Hippocampal formation (tissue), 2 donors: ENCODE measurements around the gene KPTN.

Source experiments
- DNase-seq, 2 donors: peaks; one replicate each; lab custom pipeline; 2025; lab: John Stamatoyannopoulos, UW

The KPTN gene

DNA sequence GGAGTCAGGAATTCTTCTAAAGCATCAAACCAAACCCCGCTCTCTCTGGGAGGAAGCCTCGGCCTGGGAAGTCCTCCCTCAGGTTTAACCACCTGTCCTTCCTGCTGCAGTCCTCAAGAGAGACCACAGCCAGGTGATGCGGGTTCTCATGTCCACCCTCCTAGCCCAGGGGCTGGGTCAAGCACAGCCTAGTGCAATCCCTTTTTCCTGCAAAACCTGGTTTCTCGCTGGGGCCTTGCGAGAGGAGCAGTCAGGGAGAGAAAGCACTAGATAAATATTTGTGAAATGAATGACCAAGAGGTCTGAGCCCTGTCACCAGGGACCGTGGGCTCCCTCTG, 14.7 kb downstream of the KPTN start:
- DNase-seq, result no peak

DNA sequence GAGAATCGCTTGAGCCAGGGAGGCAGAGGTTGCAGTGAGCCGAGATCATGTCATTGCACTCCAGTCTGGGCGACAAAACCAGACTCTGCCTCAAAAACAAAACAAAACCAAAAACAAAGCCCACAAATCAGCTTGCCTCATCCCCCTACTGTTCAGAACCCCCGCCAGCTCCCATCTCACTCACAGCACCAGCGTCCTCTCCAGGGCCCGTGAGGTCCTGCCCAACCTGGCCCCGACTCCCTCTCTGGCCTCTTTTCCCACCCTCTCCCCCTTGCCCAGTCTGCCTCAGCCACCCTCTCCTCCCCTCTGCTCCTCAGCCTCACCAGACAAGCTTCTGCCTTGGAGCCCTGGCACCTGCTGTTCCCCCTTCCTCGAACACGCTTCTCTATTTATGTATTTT, 16.1 kb downstream of the KPTN start:
- DNase-seq, result no peak

DNA sequence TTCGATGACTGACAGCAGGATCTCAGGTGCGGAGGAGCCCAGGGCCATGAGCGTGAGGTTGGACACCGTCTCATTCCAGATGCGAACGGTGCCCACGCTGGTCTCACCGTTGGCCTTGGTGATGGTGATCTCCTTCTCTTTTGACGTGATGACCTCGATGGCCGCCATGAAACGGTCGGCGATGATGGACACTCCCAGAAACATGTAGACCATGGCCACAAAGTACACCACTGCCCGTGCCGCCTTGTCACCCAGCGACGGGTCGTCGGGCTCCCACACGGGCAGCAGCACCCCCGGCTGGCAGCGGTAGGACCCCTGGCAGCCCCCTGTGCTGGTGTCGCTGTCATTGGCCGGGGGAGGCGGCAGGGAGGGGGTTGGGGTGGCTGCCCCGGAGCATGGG, 18.1 kb downstream of the KPTN start:
- DNase-seq, result no peak

DNA sequence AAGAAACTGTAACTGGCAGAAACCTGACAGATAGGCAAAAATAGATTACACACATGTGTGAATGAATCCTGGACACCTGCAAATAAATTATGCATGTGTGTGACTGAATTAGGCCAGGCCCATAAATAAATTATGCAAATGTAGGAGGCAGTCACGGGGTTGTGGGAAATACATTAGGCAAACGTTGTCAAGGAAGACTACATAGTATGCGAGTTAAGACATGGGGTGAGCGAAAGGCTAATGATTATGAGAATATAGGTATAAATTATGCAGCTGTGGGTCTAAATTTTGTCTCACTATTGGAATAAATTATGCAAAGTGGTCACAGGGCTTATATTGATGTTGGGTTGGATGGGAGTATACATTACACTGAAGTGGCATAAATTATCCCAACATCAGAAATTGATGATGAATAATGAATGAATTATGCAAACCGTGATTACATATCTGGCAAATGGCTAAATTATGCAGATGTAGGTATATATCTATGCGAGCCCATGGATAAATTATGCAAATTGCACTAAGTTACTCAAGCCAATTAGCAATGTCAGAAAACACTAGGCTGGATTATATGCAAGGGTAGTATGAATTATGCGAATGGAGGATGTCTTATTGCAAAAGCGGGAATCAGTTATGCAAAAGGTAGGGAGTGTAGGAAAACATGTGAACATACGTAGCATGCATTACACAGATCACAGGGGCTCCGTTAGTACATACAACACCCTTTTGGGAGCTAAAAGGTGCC, 19.2 kb downstream of the KPTN start:
- peak in 1 of 2 donors; percentile 22 for DNase-seq

DNA sequence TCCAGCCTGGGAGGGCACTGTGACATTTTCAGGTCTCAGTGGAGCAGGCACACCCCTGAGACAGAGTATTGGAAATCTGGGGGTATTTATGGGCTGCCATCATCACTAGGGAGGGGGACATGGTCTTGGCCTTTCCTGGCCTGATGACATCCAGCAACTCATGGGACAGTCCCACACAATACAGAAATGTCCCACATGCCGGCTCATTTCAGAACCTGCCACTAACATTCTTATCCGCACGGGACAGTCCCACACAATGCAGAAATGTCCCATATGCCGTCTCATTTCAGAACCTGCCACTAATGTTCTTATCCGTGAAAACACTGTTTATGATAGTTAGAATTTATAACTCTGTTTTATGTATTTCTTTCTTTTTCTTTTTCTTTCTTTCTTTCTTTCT, 22.1 kb downstream of the KPTN start:
- no peak for DNase-seq

DNA sequence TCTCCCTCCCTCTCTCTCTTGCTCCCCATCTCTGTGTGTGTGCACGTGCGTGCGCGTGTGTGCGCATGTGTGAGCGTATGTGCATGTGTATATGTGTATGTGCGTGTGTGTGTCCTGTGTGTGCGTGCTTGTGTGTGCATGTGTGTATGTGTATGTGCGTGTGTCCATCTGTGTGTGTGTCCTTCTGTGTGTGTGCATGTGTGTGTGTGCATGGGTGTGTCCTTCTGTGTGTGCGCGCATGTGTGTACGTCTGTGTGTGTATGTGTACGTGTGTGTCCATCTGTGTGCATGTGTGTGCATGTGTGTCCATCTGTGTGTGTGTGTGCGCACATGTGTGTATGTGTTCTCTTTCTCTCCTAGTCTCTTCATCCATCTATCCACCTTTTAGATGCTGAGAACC, 24.5 kb downstream of the KPTN start:
- DNase-seq, result no peak

DNA sequence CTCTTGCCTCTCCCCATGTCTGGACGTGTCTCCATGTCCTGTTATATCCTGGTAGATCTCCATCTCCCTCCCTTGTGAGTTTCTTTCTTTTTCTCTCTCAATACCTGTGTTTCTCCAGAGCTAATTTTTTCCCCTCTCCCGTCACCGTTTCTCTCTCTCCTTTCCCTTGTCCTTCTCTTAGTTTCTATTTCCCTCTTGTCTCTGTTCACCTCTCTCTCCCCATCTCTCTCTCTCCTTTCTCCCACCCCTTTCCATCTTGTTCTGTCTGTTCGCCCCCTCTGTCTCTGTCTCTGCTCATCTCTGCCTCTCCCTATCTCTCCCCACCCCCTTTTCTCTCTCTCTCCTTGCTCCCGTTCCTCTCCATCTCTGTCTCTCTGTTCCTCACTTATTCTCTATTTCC, 25.3 kb downstream of the KPTN start:
- DNase-seq, result no peak

DNA sequence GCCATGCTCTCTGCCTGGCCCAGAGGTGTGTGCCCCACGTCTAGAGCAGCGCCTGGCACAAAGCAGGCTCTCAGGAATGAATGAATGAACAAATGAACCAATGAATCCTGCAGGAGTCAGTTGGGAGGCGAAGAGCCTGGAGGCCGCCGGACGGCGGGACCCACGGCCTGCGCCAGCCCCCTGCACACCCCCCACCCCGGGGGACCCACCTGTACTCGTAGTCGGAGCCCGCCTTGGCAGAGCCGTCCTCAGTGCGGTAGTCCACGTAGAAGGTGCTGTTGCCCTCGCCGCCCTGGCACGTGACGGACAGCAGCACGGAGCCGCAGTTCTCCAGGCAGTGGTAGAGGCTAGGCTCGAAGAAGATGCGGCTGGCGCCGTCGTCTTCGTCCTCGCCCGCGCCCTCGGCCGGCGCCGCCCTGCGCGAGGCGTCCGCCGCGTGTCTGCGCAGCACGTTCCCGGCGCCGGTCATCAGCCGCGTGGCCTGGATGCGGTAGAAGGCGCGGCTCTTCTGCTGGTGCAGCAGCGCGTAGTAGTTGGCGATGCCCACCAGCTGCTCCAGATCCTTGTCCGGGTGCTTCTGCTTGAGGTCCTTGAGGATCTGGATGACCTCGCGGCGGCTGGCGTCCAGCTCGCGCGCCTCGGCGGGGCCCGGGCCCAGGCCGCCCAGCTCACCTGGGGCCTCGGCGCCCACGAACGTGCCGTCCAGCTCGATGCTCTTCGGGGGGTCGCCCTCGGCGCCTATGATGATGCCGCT, 27.1 kb downstream of the KPTN start:
- no peak for DNase-seq

DNA sequence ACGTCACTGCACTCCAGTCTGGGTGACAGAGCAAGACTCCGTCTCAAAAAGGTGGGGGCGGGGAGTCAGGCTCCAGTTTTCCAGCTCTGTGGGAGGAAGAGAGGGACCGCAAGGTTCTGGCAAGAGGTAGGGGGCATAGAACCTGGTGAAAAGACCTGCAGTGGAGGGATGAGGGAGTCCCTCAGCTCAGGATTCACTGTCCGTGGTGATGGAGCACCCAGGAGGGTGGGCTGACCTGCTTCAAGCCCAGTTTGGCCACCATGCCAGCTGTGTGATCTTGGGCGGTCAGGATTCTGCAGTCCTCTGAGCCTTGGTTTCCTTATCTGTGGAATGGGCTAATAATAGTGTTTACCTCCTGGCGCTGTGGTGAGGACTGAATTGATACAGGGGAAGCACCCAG, 33.5 kb downstream of the KPTN start:
- no peak for DNase-seq

DNA sequence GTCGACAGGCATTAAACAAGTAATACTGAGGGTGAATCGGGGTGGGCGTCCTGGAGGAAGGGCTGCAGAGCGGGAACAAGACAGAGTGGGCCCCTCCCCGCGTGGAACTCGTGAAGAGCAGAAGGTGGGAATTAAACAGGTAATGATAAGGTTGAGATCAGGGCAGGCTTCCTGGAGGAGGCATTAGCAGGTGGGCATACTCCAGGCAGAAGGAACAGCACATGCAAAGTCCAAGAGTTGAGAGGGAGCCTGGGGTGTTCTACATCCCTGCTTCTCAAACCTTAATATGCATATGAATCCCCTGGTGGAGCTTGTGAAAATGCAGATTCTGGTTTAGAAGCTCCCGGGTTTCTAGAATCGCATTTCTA, 35.7 kb downstream of the KPTN start:
- DNase-seq, result no peak

DNA sequence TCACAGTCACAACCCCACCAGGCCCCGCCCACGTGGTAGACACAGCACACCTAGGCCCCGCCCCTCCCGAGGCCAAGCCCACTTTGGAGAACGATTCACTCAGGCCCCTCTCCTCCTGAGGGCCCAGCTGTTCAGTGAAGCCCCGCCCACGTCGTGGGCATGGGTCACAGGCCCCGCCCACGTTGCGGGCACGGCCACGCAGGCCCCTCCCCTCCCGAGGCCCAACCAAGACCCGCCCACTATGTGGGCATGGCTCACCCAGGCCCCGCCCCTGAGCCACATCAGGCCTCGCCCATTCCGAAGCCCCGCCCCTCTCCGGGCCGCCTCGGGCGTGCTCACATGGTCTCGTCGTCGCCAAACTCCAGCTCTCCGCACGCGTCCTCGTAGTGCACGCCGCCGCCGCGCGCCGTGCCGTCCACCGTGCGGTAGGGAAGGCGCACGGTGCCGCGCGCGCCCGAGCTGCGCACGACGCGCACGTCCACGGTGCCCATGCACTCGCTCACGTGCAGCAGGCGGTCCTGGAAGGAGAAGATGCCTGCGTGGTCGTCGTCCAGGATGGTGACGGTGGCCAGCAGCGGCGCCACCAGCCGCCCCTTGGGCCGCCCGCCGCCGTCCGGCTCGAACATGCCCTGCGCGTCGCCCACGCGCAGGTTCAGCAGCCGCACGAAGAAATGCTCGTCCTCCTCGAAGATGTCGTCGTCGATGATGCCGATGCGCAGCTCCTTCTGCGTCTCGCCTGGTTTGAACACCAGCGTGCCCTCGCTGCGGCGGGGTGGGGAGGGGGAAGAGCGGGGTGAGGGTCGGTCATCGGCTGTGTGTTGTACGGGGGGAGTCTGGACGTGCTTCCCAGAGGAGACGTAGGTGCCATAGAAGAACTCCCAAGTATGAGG, 36.3 kb downstream of the KPTN start:
- DNase-seq, result no peak

DNA sequence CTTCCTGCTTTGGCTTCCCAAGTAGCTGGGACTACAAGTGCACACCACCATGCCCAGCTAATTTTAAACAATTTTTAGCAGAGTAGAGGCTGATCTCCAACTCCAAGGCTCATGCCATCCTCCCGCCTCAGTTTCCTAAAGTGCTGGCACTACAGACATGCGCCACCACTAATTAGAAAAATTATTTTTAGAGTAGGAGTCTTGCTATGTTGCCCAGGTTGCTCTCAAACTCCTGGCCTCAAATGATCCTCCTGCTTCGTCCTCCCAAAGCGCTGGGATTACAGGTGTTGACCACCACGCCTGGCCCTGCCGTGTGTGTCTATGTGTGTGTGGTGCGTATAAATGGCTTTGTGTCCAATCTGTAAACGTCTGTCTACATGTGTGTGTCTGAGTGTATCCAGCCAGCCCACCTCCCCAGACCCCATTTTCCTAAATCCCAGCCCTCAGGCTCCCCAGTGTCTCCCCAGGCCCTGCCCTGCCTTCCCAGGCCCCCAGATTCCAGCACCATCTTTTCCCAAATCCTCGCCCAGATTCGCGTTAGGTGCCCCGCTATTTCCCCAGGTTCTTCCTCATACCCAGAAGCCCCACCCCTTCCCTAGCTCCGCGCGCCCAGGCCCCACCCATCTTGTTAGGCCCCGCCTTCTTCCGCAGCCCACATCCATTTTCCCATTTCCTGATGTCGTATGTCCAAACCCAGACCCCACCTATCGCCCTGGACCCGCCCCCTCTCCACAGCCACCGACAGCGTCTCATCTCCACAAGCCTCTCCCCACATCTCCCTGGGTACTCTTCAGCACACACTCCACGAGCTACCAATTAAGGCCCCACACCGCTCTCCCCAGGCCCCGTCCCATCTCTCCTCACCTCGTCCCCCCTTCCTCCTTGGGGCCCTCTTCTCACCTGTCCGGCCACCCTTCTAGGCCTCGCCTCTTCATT, 37.2 kb downstream of the KPTN start:
- DNase-seq, result no peak

DNA sequence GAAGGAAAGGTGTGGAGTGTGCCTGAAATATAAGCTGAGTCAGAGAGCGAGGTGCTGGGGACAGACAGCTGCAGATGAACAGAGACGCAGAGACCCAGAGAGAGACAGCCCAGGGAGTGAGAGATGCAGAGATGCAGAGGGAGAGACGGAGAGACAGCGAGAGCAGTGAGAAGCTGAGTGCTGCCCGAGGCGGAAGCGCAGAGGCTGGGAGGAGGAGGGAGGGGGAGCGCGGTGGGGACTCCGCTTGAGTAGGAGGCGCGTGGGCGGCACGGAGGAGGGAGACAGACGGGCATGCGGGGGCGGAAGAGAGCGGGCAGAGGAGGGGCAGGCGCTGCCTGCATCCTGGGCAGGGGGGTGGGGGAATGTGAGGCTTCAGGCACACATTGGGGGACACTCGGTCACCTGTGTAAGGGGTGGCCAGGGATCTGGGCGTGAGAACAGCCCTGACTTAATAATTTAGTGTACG, 38.0 kb downstream of the KPTN start:
- DNase-seq, result peak in 1 of 2 donors; percentile 9

DNA sequence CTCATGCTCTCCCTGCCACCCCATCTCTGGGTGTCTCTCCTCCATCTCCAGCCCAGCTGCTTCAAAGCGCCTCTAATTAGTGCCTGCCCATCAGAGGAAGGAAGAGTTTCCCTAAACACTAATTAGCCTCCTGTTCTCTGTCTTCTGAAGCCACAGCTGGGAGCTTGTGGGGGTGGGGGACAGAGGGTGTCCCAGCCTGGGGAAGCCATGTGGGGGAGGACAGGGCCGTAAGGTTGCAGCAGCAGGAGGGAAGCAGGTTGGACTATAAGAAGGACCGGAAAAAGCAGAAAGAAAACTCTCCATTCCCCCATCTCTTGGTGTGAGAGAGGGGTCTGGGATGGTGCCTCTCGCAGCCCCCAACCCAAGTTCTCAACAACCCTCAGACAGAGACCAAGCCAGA, 38.5 kb downstream of the KPTN start:
- no peak for DNase-seq

DNA sequence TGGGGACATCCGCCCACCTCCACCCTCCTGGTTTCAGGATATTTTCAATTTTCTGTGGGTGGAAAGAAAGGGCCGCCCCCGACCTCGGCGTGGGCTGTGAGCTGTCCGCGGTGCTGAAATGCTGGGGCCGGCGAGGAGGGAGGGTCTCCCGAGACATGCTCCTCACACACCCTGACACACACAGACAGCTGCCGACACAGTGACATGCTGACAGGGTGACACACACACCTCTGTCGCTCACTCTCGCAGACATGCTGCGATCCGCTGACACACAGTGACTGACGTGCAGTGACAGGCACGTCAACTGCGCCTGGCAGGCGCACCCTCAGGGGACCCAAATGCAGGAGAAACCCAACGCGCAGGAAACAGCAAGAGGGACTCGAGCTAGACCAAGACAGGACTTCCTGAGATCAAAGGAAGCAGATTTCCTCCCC, 39.6 kb downstream of the KPTN start:
- DNase-seq, result no peak

DNA sequence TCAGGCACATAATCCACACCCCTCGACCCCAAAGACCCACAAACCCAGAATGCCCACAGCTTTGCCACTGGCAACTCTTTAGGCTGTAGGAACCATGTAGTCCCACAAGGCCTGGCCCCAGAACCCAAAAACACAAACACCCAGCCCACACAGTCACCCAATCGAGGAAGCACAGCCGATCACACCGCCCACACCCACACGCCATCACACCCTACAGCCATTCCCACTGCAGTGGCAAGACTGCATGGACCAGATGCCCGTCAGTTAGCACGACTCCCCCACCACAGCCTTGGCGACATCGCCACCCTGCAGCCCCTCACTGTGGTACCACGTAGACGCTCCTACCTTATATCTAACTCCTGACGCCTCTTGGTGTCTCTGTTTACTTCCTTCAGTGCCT, 40.7 kb downstream of the KPTN start:
- no peak for DNase-seq

DNA sequence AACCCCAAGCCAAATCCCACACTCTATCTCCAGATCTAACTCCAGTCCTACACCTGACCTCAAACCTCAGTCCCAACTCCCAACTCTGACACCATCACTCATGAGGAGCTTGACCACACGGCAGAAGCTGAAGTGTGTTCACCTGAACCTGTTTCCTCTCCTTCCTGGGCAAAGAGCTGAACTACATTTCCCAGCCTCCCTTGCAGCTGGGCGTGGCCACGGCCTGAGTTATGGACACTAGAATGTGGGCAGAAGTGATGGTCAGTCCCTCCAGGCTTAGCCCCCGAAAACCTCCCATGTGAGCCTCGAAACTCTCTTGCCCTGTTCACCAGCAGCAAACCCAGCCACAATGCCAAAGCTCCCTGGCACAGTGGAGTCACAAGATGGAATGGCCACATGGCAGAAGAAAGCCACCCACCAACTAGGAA, 45.2 kb downstream of the KPTN start:
- no peak for DNase-seq

DNA sequence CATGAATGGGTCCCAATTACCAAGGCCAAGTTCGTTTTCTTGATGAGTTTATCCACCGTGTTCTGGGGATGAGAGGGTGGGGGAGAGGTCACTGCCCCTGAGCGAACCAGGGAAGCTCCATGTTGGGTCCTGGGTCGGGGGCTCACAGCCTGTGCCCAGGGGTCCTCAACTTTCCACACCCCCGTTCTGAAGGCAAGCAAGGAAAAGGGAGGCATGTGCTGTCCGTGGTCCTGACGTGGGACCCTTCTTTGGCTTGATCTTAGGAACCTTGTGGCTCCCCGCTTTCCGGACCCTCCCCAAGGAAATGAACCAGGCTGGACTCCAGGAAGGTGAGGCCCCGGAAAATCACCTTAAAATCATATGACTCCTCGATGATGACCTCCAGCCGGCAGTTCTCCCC, 46.5 kb downstream of the KPTN start:
- DNase-seq, result no peak

DNA sequence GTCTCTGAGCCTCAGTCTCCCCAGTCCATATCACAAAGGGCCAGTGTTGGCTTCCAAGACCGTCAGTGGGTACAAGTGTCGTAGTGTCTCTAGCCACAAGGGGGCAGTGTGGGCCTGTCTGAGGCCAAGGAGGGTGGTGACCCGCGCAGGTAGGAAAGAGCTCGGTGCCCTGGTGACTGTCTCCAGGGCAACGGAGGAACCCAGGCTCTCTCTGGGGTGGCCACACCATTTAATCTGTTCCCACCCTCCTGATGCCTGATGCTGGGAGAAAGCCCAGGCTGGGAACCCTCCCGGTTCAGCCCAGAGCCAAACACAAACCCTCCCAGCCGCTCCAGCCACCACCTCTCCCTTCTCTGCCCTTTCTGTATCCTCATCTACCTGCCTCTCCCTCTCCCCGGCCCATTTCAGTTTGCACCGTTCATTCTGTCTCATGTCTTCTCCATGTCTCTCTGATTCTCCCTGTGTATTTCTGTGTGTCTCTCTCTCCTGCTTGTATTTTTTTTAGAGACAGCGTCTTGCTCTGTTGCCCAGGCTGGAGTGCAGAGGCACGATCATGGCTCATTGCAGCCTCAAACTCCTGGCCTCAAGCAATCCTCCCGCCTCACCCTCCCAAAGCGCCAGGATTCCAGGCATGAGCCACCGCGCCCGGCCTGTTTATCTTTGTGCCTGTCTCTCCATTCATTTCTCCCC, 47.2 kb downstream of the KPTN start:
- peak; percentile 24 to 46 for DNase-seq

DNA sequence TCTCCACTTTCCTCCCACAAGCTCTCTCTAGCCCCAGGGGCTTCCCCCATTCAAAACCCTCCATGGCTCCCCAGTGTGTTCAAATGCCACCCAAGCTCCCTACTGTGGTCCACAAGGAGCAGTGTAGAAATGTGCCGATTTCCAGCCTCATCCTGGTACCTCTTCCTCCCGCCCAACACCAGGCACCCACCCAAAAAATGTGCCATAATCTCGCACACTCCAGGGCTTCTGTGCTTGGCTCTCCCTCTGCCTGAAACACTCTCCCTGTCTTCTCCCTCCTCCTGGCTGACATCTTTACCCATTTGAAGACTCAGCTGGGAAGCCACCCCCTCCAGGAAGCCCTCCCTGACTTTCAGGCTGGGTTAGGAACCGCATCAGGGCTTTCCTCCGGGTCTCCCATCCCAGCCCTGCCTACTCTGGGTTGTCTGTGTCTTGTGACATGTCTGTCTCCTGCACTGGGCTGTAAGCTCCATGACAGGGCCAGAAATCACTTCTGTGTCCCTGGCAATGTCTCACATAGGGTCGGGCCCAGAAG, 48.1 kb downstream of the KPTN start:
- DNase-seq, result no peak

DNA sequence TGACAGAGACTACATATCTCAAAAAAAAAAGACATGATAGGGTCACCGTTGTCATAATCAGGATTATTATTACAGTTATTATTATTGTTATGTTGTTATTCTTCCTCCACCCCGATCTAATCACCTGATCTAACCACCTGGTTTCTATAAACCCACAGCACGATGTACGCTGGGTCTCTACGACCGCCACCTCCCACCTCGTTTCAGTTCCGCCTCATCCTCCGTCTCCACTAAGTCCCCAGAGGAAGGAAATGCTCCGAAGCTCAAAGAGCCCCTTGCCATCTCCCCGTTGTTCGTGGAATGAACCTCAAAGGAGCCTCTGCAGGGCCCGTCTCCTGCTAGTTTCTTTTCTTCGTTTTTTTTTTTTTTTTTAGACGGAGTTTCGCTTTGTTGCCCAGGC, 48.8 kb downstream of the KPTN start:
- no peak for DNase-seq
